ENCODE measurements around the gene EGFL7. TPM values are rescaled to one million over a fixed set of nuclear protein-coding genes. Genes with fewer than 3 reads are reported as not detected.

EGFL7 gene
- total and polyA plus RNA-seq, 2 donors (not counting 1 experiment from before 2014, with no cell fraction given): 4.2 to 7.9 TPM

DNA sequence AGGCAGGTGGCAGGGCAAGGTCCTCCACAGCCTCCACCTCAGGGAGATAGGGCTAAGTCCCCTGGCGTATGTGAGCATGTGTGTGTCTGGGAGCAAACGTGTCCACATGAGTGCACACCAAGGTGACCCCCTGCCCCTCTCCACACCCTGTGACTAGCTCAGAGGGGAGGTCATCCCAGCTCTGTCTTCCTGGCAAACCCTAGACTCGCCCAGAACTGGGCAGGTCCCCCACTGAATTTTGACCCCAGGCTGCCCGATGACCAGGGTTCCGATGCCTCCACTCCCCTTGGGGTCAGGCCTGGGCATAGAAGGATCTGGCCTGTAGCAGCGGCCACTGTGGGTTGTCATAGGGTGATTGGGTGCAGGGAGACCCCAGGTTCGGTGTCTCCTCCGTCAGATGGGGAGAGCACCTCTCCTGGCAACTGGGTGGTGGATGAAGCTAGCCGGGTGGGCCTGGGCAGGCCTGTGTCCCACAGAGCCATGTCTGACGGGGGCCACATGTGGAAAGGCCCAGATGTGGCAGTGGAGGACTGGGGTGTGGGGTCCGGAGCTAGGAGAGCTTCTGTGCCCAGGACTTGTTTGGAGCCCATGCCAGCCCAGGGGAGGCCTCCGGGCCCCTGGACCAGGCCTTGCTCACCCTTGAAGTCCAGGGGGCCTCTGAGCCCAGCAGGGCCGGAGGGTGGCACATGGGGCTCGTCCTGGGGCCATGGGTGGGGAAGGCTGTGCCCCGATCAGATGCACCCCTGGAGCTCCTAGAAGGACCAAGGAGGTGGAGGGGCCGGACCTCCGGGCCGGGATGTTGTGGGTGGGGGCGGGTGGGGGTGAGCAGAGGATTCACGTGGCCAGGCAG is 55.9 kb downstream of the EGFL7 start:
- peaks cover 14% of the 10 kb centered on the region for H3K36me3 ChIP-seq (ENCODE audit: control insufficient read depth, insufficient read depth, low read length)
- no peak for DNase-seq (ENCODE audit: low read depth in 2 of 2)
- no peaks in the 10 kb centered on the region for H4K20me1 ChIP-seq (ENCODE audit: control insufficient read depth, extremely low read depth, insufficient read depth, low read length)
- TF ChIP-seq EZH2 (IDR thresholded peaks at IDR 0.05; ENCODE audit: low read length, missing control alignments) (no peak), CTCF (conservative IDR thresholded peaks at IDR 0.05 in 1 of 2, IDR thresholded peaks at IDR 0.05 in 1 of 2; ENCODE audit: low read depth in 1 of 2, low read length in 2 of 2) (no peak)
- H3K27ac ChIP-seq (ENCODE audit: insufficient read depth, low read length): no peak overlapping the region
- H2AFZ ChIP-seq (ENCODE audit: low read length): no peak overlapping the region
- H3K9ac ChIP-seq (ENCODE audit: insufficient read depth, low read length): no peak overlapping the region
- H3K79me2 ChIP-seq (ENCODE audit: control insufficient read depth, insufficient read depth, low read length): no peaks in the 10 kb centered on the region
- no peak overlapping the region for H3K4me2 ChIP-seq (ENCODE audit: extremely low read depth, insufficient read depth, low read length)
- H3K27me3 ChIP-seq (ENCODE audit: control insufficient read depth, insufficient read depth, low read length): peaks cover 4% of the 10 kb centered on the region
- no peaks in the 10 kb centered on the region for H3K9me3 ChIP-seq (ENCODE audit: control insufficient read depth, insufficient read depth, low read depth, low read length)
- H3K4me3 ChIP-seq (replicated peaks in 1 of 4; ENCODE audit: control extremely low read depth in 1 of 4, insufficient read depth in 1 of 4, low read depth in 3 of 4, low read length in 4 of 4): no peak overlapping the region
- peaks cover 3% of the 10 kb centered on the region for H3K4me1 ChIP-seq (ENCODE audit: control insufficient read depth, extremely low read depth, insufficient read depth, low read length)

- H3K79me2 ChIP-seq (ENCODE audit: control insufficient read depth, insufficient read depth, low read length): peaks cover 2% of the 10 kb centered on the region
- TF ChIP-seq EZH2 (IDR thresholded peaks at IDR 0.05; ENCODE audit: low read length, missing control alignments) (no peak), CTCF (conservative IDR thresholded peaks at IDR 0.05 in 1 of 2, IDR thresholded peaks at IDR 0.05 in 1 of 2; ENCODE audit: low read depth in 1 of 2, low read length in 2 of 2) (no peak)
- no peak overlapping the region for H3K27ac ChIP-seq (ENCODE audit: insufficient read depth, low read length)
- no peak overlapping the region for H3K4me2 ChIP-seq (ENCODE audit: extremely low read depth, insufficient read depth, low read length)
- H2AFZ ChIP-seq (ENCODE audit: low read length): no peak overlapping the region
- no peaks in the 10 kb centered on the region for H3K9me3 ChIP-seq (ENCODE audit: control insufficient read depth, insufficient read depth, low read depth, low read length)
- peaks cover 2% of the 10 kb centered on the region for H3K27me3 ChIP-seq (ENCODE audit: control insufficient read depth, insufficient read depth, low read length)
- peaks cover 18% of the 10 kb centered on the region for H3K36me3 ChIP-seq (ENCODE audit: control insufficient read depth, insufficient read depth, low read length)
- H3K9ac ChIP-seq (ENCODE audit: insufficient read depth, low read length): no peak overlapping the region
- no peak overlapping the region for H3K4me3 ChIP-seq (replicated peaks in 1 of 4; ENCODE audit: control extremely low read depth in 1 of 4, insufficient read depth in 1 of 4, low read depth in 3 of 4, low read length in 4 of 4)
- no peaks in the 10 kb centered on the region for H4K20me1 ChIP-seq (ENCODE audit: control insufficient read depth, extremely low read depth, insufficient read depth, low read length)
- no peak for DNase-seq (ENCODE audit: low read depth in 2 of 2)
- H3K4me1 ChIP-seq (ENCODE audit: control insufficient read depth, extremely low read depth, insufficient read depth, low read length): peaks cover 3% of the 10 kb centered on the region
These were observed 56.6 kb downstream of the EGFL7 start for GRCh38 chr9:136719195-136719880.

GRCh38 chr9:136720251-136720897 is 57.7 kb downstream of the EGFL7 start:
- Histone ChIP-seq H3K36me3 (ENCODE audit: control insufficient read depth, insufficient read depth, low read length) (peaks cover 21% of the 10 kb centered on the region), H3K4me3 (replicated peaks in 1 of 4; ENCODE audit: control extremely low read depth in 1 of 4, insufficient read depth in 1 of 4, low read depth in 3 of 4, low read length in 4 of 4) (no peak overlapping the region), H2AFZ (ENCODE audit: low read length) (no peak overlapping the region), H3K27me3 (ENCODE audit: control insufficient read depth, insufficient read depth, low read length) (no peaks in the 10 kb centered on the region), H3K9me3 (ENCODE audit: control insufficient read depth, insufficient read depth, low read depth, low read length) (no peaks in the 10 kb centered on the region), H3K79me2 (ENCODE audit: control insufficient read depth, insufficient read depth, low read length) (peaks cover 6% of the 10 kb centered on the region), H4K20me1 (ENCODE audit: control insufficient read depth, extremely low read depth, insufficient read depth, low read length) (no peaks in the 10 kb centered on the region), H3K9ac (ENCODE audit: insufficient read depth, low read length) (no peak overlapping the region), H3K4me1 (ENCODE audit: control insufficient read depth, extremely low read depth, insufficient read depth, low read length) (peaks cover 3% of the 10 kb centered on the region), H3K27ac (ENCODE audit: insufficient read depth, low read length) (no peak overlapping the region), H3K4me2 (ENCODE audit: extremely low read depth, insufficient read depth, low read length) (no peak overlapping the region)
- TF ChIP-seq EZH2 (IDR thresholded peaks at IDR 0.05; ENCODE audit: low read length, missing control alignments) (no peak), CTCF (conservative IDR thresholded peaks at IDR 0.05 in 1 of 2, IDR thresholded peaks at IDR 0.05 in 1 of 2; ENCODE audit: low read depth in 1 of 2, low read length in 2 of 2) (no peak)
- DNase-seq (ENCODE audit: low read depth in 2 of 2): peak in 1 of 2 donors; percentile 41

Data from fibroblast of lung (primary cell).